ENCODE data around the gene PRODH.
"Not testable (repeated sequence)": the region's sequence is repeated elsewhere in the genome, so short reads cannot be mapped to it uniquely, and the experiment has no call there.

The PRODH gene

GRCh38 chr22:18955696-18956095, 19.6 kb upstream of the PRODH start:
- no peak for TF ChIP-seq CTCF (IDR thresholded peaks at IDR 0.05; ENCODE audit: control insufficient read depth, extremely low read depth, insufficient read depth)
- no peak for DNase-seq (ENCODE audit: low read depth)
- no peak overlapping the region for H3K4me3 ChIP-seq (ENCODE audit: low read depth, low read length)

GRCh38 chr22:18954990-18955571, 19.0 kb upstream of the PRODH start:
- no peak for DNase-seq (ENCODE audit: low read depth)
- no peak overlapping the region for H3K4me3 ChIP-seq (ENCODE audit: low read depth, low read length)
- TF ChIP-seq CTCF (IDR thresholded peaks at IDR 0.05; ENCODE audit: control insufficient read depth, extremely low read depth, insufficient read depth), result no peak

- not testable (repeated sequence) for H3K4me3 ChIP-seq (ENCODE audit: low read depth, low read length); DNase-seq (ENCODE audit: low read depth)
- TF ChIP-seq CTCF (IDR thresholded peaks at IDR 0.05; ENCODE audit: control insufficient read depth, extremely low read depth, insufficient read depth), result peak; percentile 91
Measured at GRCh38 chr22:18954303-18954989, 18.4 kb upstream of the PRODH start.

GRCh38 chr22:18953128-18953527, 17.0 kb upstream of the PRODH start:
- not testable (repeated sequence) for H3K4me3 ChIP-seq (ENCODE audit: low read depth, low read length); DNase-seq (ENCODE audit: low read depth)

- TF ChIP-seq CTCF (IDR thresholded peaks at IDR 0.05; ENCODE audit: control insufficient read depth, extremely low read depth, insufficient read depth), result no peak
- no peak overlapping the region for H3K4me3 ChIP-seq (ENCODE audit: low read depth, low read length)
- no peak for DNase-seq (ENCODE audit: low read depth)
Measured at GRCh38 chr22:18952022-18952421, 15.9 kb upstream of the PRODH start.

- no peak for DNase-seq (ENCODE audit: low read depth)
- TF ChIP-seq CTCF (IDR thresholded peaks at IDR 0.05; ENCODE audit: control insufficient read depth, extremely low read depth, insufficient read depth), result no peak
- no peak overlapping the region for H3K4me3 ChIP-seq (ENCODE audit: low read depth, low read length)
Measured at GRCh38 chr22:18950141-18950540, 14.0 kb upstream of the PRODH start.

GRCh38 chr22:18947905-18948304, 11.8 kb upstream of the PRODH start:
- no peak overlapping the region for H3K4me3 ChIP-seq (ENCODE audit: low read depth, low read length)
- no peak for DNase-seq (ENCODE audit: low read depth)
- TF ChIP-seq CTCF (IDR thresholded peaks at IDR 0.05; ENCODE audit: control insufficient read depth, extremely low read depth, insufficient read depth), result no peak

- H3K4me3 ChIP-seq (ENCODE audit: low read depth, low read length); DNase-seq (ENCODE audit: low read depth): not testable (repeated sequence)
Measured at GRCh38 chr22:18947105-18947504, 11.0 kb upstream of the PRODH start.

- not testable (repeated sequence) for DNase-seq (ENCODE audit: low read depth)
Measured at GRCh38 chr22:18938691-18939090, 2.6 kb upstream of the PRODH start.

GRCh38 chr22:18934688-18935087, 1.4 kb downstream of the PRODH start:
- not testable (repeated sequence) for DNase-seq (ENCODE audit: low read depth); H3K4me3 ChIP-seq (ENCODE audit: low read depth, low read length)

More at GRCh38 chr22:18938691-18939090, 2.6 kb upstream of the PRODH start:
- H3K4me3 ChIP-seq (ENCODE audit: low read depth, low read length), result not testable (repeated sequence)

Measured in LNCaP clone FGC (cell line).